Activated CD4-positive, alpha-beta T cell treated with anti-CD3 and anti-CD28 coated beads, Interleukin-2, amount 10 ng/mL, durations not matched to agents 24 days and 14 days (primary cell): ENCODE measurements around the gene SEZ6L. TPM values are rescaled to one million over a fixed set of nuclear protein-coding genes. Genes with fewer than 3 reads are reported as not detected.

Source experiments
- DNase-seq: peaks from one replicate; pipeline ENCODE4 v3.0.0; 2022
- H3K27ac Mint-ChIP-seq: one replicate; pipeline ENCODE4 v1.8.0; 2022; ENCODE audit warnings: mild to moderate bottlenecking, mixed read lengths
- H3K27me3 Mint-ChIP-seq: one replicate; pipeline ENCODE4 v1.8.0; 2022; ENCODE audit warnings: mixed read lengths
- H3K36me3 Mint-ChIP-seq: one replicate; pipeline ENCODE4 v1.8.0; 2022; ENCODE audit warnings: low read depth, mild to moderate bottlenecking, mixed read lengths
- H3K4me1 Mint-ChIP-seq: one replicate; pipeline ENCODE4 v1.8.0; 2021; ENCODE audit warnings: mixed read lengths
- H3K4me3 Mint-ChIP-seq: one replicate; pipeline ENCODE4 v1.8.0; 2022; ENCODE audit warnings: mild to moderate bottlenecking, moderate library complexity, mixed read lengths
- H3K9me3 Mint-ChIP-seq: one replicate; pipeline ENCODE4 v1.8.0; 2021; ENCODE audit warnings: mixed read lengths
- intact Hi-C: fragments of 100-400 bp; cut with micrococcal nuclease; formaldehyde crosslinking; loops from one replicate; pipeline ENCODE4 v1.15.1; 2023
- total RNA-seq: library from RNA; stranded (reverse); gene quantifications from 2 replicates; pipeline ENCODE4 v1.2.3, GENCODE V29; 2022

The SEZ6L gene
- total RNA-seq, 1 donor from 2014 or later: not detected

- H3K27ac Mint-ChIP-seq: no peak overlapping the region
- no peaks in the 10 kb centered on the region for H3K36me3 Mint-ChIP-seq
- peaks cover 2% of the 10 kb centered on the region for H3K4me1 Mint-ChIP-seq
- intact Hi-C loops: no loop called here
- H3K4me3 Mint-ChIP-seq: no peak overlapping the region
- H3K9me3 Mint-ChIP-seq: no peaks in the 10 kb centered on the region
- DNase-seq: no peak
- H3K27me3 Mint-ChIP-seq: peaks cover 15% of the 10 kb centered on the region
These were observed 112.7 kb downstream of the SEZ6L start for GRCh38 chr22:26281941-26282340.

- H3K27ac Mint-ChIP-seq: no peak overlapping the region
- H3K9me3 Mint-ChIP-seq: no peaks in the 10 kb centered on the region
- intact Hi-C loops: no loop called here
- no peak for DNase-seq
- H3K27me3 Mint-ChIP-seq: peaks cover 20% of the 10 kb centered on the region
- H3K4me3 Mint-ChIP-seq: no peak overlapping the region
- H3K4me1 Mint-ChIP-seq: peaks cover 2% of the 10 kb centered on the region
- H3K36me3 Mint-ChIP-seq: no peaks in the 10 kb centered on the region
These were observed 114.1 kb downstream of the SEZ6L start for GRCh38 chr22:26283330-26283729.

GRCh38 chr22:26285632-26286031, 116.4 kb downstream of the SEZ6L start:
- Mint-ChIP-seq H3K9me3 (no peaks in the 10 kb centered on the region), H3K27ac (no peak overlapping the region), H3K4me1 (peaks cover 2% of the 10 kb centered on the region), H3K4me3 (no peak overlapping the region), H3K36me3 (no peaks in the 10 kb centered on the region), H3K27me3 (peaks cover 20% of the 10 kb centered on the region)
- intact Hi-C loops: no loop called here
- no peak for DNase-seq

- H3K4me1 Mint-ChIP-seq: peaks cover 2% of the 10 kb centered on the region
These were observed 117.0 kb downstream of the SEZ6L start for GRCh38 chr22:26286091-26286820.

GRCh38 chr22:26287382-26288225, 118.3 kb downstream of the SEZ6L start:
- Mint-ChIP-seq H3K27me3 (peaks cover 22% of the 10 kb centered on the region), H3K4me3 (no peak overlapping the region), H3K27ac (no peak overlapping the region), H3K36me3 (no peaks in the 10 kb centered on the region), H3K9me3 (no peaks in the 10 kb centered on the region), H3K4me1 (peaks cover 2% of the 10 kb centered on the region)
- intact Hi-C loops: no loop called here
- no peak for DNase-seq

More at GRCh38 chr22:26286091-26286820, 117.0 kb downstream of the SEZ6L start:
- no peak for DNase-seq
- H3K9me3 Mint-ChIP-seq: no peaks in the 10 kb centered on the region
- intact Hi-C loops: no loop called here
- H3K27me3 Mint-ChIP-seq: peaks cover 22% of the 10 kb centered on the region
- H3K36me3 Mint-ChIP-seq: no peaks in the 10 kb centered on the region
- no peak overlapping the region for H3K4me3 Mint-ChIP-seq
- H3K27ac Mint-ChIP-seq: no peak overlapping the region

GRCh38 chr22:26289611-26290101, 120.4 kb downstream of the SEZ6L start:
- intact Hi-C loops: no loop called here
- peaks cover 22% of the 10 kb centered on the region for H3K27me3 Mint-ChIP-seq
- H3K4me3 Mint-ChIP-seq: no peak overlapping the region
- H3K27ac Mint-ChIP-seq: no peak overlapping the region
- H3K4me1 Mint-ChIP-seq: peaks cover 8% of the 10 kb centered on the region
- no peaks in the 10 kb centered on the region for H3K9me3 Mint-ChIP-seq
- no peak for DNase-seq
- no peaks in the 10 kb centered on the region for H3K36me3 Mint-ChIP-seq

GRCh38 chr22:26291940-26292666, 122.8 kb downstream of the SEZ6L start:
- no peak overlapping the region for H3K27ac Mint-ChIP-seq
- intact Hi-C loops: no loop called here
- peaks cover 12% of the 10 kb centered on the region for H3K4me1 Mint-ChIP-seq
- no peaks in the 10 kb centered on the region for H3K36me3 Mint-ChIP-seq
- DNase-seq: no peak
- H3K9me3 Mint-ChIP-seq: no peaks in the 10 kb centered on the region
- no peak overlapping the region for H3K4me3 Mint-ChIP-seq
- H3K27me3 Mint-ChIP-seq: peaks cover 14% of the 10 kb centered on the region

- intact Hi-C loops: no loop called here
- H3K4me3 Mint-ChIP-seq: no peak overlapping the region
- DNase-seq: no peak
These were observed 123.4 kb downstream of the SEZ6L start for GRCh38 chr22:26292667-26292995.

GRCh38 chr22:26295563-26296126, 126.4 kb downstream of the SEZ6L start:
- Mint-ChIP-seq H3K27ac (no peak overlapping the region), H3K36me3 (no peaks in the 10 kb centered on the region), H3K27me3 (peaks cover 8% of the 10 kb centered on the region), H3K4me3 (no peak overlapping the region), H3K9me3 (no peaks in the 10 kb centered on the region), H3K4me1 (peaks cover 12% of the 10 kb centered on the region)
- intact Hi-C loops: no loop called here
- no peak for DNase-seq

More at GRCh38 chr22:26292667-26292995, 123.4 kb downstream of the SEZ6L start:
- peaks cover 13% of the 10 kb centered on the region for H3K27me3 Mint-ChIP-seq
- H3K27ac Mint-ChIP-seq: no peak overlapping the region
- H3K4me1 Mint-ChIP-seq: peaks cover 12% of the 10 kb centered on the region
- H3K36me3 Mint-ChIP-seq: no peaks in the 10 kb centered on the region
- H3K9me3 Mint-ChIP-seq: no peaks in the 10 kb centered on the region

GRCh38 chr22:26298605-26299310, 129.5 kb downstream of the SEZ6L start:
- H3K4me1 Mint-ChIP-seq: peaks cover 12% of the 10 kb centered on the region
- H3K27ac Mint-ChIP-seq: no peak overlapping the region
- H3K9me3 Mint-ChIP-seq: no peaks in the 10 kb centered on the region

GRCh38 chr22:26302726-26303125, 133.5 kb downstream of the SEZ6L start:
- Mint-ChIP-seq H3K9me3 (no peaks in the 10 kb centered on the region), H3K4me3 (no peak overlapping the region), H3K27me3 (peaks cover 22% of the 10 kb centered on the region), H3K36me3 (no peaks in the 10 kb centered on the region), H3K4me1 (no peaks in the 10 kb centered on the region), H3K27ac (no peak overlapping the region)
- intact Hi-C loops: no loop called here
- DNase-seq: no peak

More at GRCh38 chr22:26298605-26299310, 129.5 kb downstream of the SEZ6L start:
- Mint-ChIP-seq H3K4me3 (no peak overlapping the region), H3K27me3 (peaks cover 14% of the 10 kb centered on the region), H3K36me3 (no peaks in the 10 kb centered on the region)
- intact Hi-C loops: no loop called here
- DNase-seq: no peak

- no peaks in the 10 kb centered on the region for H3K9me3 Mint-ChIP-seq
- H3K36me3 Mint-ChIP-seq: no peaks in the 10 kb centered on the region
- DNase-seq: no peak
- H3K4me1 Mint-ChIP-seq: no peaks in the 10 kb centered on the region
- intact Hi-C loops: no loop called here
- peaks cover 25% of the 10 kb centered on the region for H3K27me3 Mint-ChIP-seq
- H3K4me3 Mint-ChIP-seq: no peak overlapping the region
- no peak overlapping the region for H3K27ac Mint-ChIP-seq
These were observed 134.2 kb downstream of the SEZ6L start for GRCh38 chr22:26303475-26303874.

GRCh38 chr22:26304730-26305129, 135.5 kb downstream of the SEZ6L start:
- Mint-ChIP-seq H3K9me3 (no peaks in the 10 kb centered on the region), H3K27me3 (peaks cover 25% of the 10 kb centered on the region), H3K4me1 (no peaks in the 10 kb centered on the region), H3K4me3 (no peak overlapping the region), H3K36me3 (no peaks in the 10 kb centered on the region), H3K27ac (no peak overlapping the region)
- no peak for DNase-seq
- intact Hi-C loops: no loop called here
